HEK293T (cell line): ENCODE results near the gene ERVH48-1.

Experiments used
- BHLHE40 ChIP-seq: fragments of 450-650 bp; IDR thresholded peaks from 2 replicates; pipeline ENCODE4 v1.6.1; 2016; ENCODE audit warnings: mild to moderate bottlenecking, moderate library complexity, borderline replicate concordance
- CTBP1 ChIP-seq: fragments of 450-650 bp; IDR thresholded peaks from 2 replicates; pipeline ENCODE4 v1.6.1; 2016; ENCODE audit warnings: borderline replicate concordance
- ELF4 ChIP-seq: fragments of 450-650 bp; IDR thresholded peaks from 2 replicates; pipeline ENCODE4 v1.6.1; 2017; ENCODE audit warnings: antibody characterized with exemption
- FOXA1 ChIP-seq: fragments of 450-650 bp; IDR thresholded peaks from 2 replicates; pipeline ENCODE4 v1.6.1; 2016; ENCODE audit warnings: mild to moderate bottlenecking
- FOXK2 ChIP-seq: fragments of 450-650 bp; IDR thresholded peaks from 2 replicates; pipeline ENCODE4 v1.6.1; 2016; ENCODE audit warnings: mild to moderate bottlenecking
- LEF1 ChIP-seq: fragments of 450-650 bp; IDR thresholded peaks from 2 replicates; pipeline ENCODE4 v1.6.1; 2017; ENCODE audit warnings: mild to moderate bottlenecking, borderline replicate concordance
- SP1 ChIP-seq: fragments of 450-650 bp; IDR thresholded peaks from 2 replicates; pipeline ENCODE4 v1.6.1; 2017
- TARDBP ChIP-seq: fragments of 450-650 bp; IDR thresholded peaks from 2 replicates; pipeline ENCODE4 v1.6.1; 2016
- ZNF384 ChIP-seq: fragments of 450-650 bp; IDR thresholded peaks from 2 replicates; pipeline ENCODE4 v1.6.1; 2016

DNA sequence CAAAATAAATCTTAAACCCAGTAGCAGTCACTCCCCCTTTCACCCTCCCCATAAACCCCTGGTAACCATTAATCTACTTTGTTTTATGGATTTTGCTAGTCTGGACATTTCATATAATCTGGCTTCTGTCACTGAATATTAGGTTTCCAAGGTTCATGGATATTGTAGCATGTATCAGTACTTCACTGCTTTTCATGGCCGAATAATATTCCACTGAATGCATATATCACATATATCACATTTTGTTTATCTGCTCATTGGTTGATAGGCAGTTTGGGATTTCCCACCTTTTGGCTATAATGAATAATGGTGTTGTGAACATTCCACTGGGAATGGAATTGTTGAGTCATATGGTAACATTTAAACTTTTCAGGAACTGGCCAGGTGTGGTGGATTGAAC lies 41.5 kb downstream of the ERVH48-1 start:
- TF ChIP-seq ELF4 (no peak), BHLHE40 (no peak), ZNF384 (no peak), FOXA1 (no peak), SP1 (no peak), CTBP1 (no peak), LEF1 (no peak), TARDBP (no peak), FOXK2 (no peak)
